ENCODE data around the gene AK2.

Gene AK2

GRCh38 chr1:33005117-33005837 is 31.4 kb downstream of the AK2 start:
- no peaks in the 10 kb centered on the region for H3K9me3 ChIP-seq (ENCODE audit: control insufficient read depth, insufficient read depth, low read length)
- no peaks in the 10 kb centered on the region for H3K9me2 ChIP-seq (replicated peaks; ENCODE audit: control insufficient read depth, low read length)
- H3K27ac ChIP-seq (ENCODE audit: low read depth, low read length) = no peak overlapping the region
- no peak overlapping the region for H3K4me2 ChIP-seq (ENCODE audit: low read length)
- no peak for TF ChIP-seq EZH2phosphoT487 (IDR thresholded peaks at IDR 0.05; ENCODE audit: borderline replicate concordance, low read length)
- TF ChIP-seq CTCF (IDR thresholded peaks at IDR 0.05; ENCODE audit: low read depth, low read length, poor library complexity, severe bottlenecking) = no peak
- H4K20me1 ChIP-seq (ENCODE audit: control insufficient read depth, insufficient read depth, low read depth, low read length) = no peaks in the 10 kb centered on the region
- no peaks in the 10 kb centered on the region for H3K27me3 ChIP-seq (ENCODE audit: control insufficient read depth, low read length)
- H3K36me3 ChIP-seq (ENCODE audit: control insufficient read depth, low read length) = peaks cover 44% of the 10 kb centered on the region
- no peak overlapping the region for H3K4me3 ChIP-seq (ENCODE audit: low read length)
- no peaks in the 10 kb centered on the region for H3K4me1 ChIP-seq (ENCODE audit: control insufficient read depth, low read length)
- H3K79me2 ChIP-seq (ENCODE audit: control insufficient read depth, low read length) = no peaks in the 10 kb centered on the region
- H3F3A ChIP-seq (ENCODE audit: control insufficient read depth, insufficient read depth) = peaks cover 12% of the 10 kb centered on the region

GRCh38 chr1:33004613-33005012 is 32.1 kb downstream of the AK2 start:
- H3F3A ChIP-seq (ENCODE audit: control insufficient read depth, insufficient read depth) = peaks cover 12% of the 10 kb centered on the region
- H4K20me1 ChIP-seq (ENCODE audit: control insufficient read depth, insufficient read depth, low read depth, low read length) = no peaks in the 10 kb centered on the region
- no peak overlapping the region for H3K4me2 ChIP-seq (ENCODE audit: low read length)
- peaks cover 39% of the 10 kb centered on the region for H3K36me3 ChIP-seq (ENCODE audit: control insufficient read depth, low read length)
- H3K27ac ChIP-seq (ENCODE audit: low read depth, low read length) = no peak overlapping the region
- H3K9me3 ChIP-seq (ENCODE audit: control insufficient read depth, insufficient read depth, low read length) = no peaks in the 10 kb centered on the region
- no peak overlapping the region for H3K4me3 ChIP-seq (ENCODE audit: low read length)
- H3K9me2 ChIP-seq (replicated peaks; ENCODE audit: control insufficient read depth, low read length) = no peaks in the 10 kb centered on the region
- TF ChIP-seq EZH2phosphoT487 (IDR thresholded peaks at IDR 0.05; ENCODE audit: borderline replicate concordance, low read length) (no peak), CTCF (IDR thresholded peaks at IDR 0.05; ENCODE audit: low read depth, low read length, poor library complexity, severe bottlenecking) (no peak)
- no peaks in the 10 kb centered on the region for H3K79me2 ChIP-seq (ENCODE audit: control insufficient read depth, low read length)
- no peaks in the 10 kb centered on the region for H3K4me1 ChIP-seq (ENCODE audit: control insufficient read depth, low read length)
- no peaks in the 10 kb centered on the region for H3K27me3 ChIP-seq (ENCODE audit: control insufficient read depth, low read length)

GRCh38 chr1:33003657-33004056 is 33.0 kb downstream of the AK2 start:
- H3K9me3 ChIP-seq (ENCODE audit: control insufficient read depth, insufficient read depth, low read length) = no peaks in the 10 kb centered on the region
- H3K4me2 ChIP-seq (ENCODE audit: low read length) = no peak overlapping the region
- H3K4me1 ChIP-seq (ENCODE audit: control insufficient read depth, low read length) = no peaks in the 10 kb centered on the region
- H3K27me3 ChIP-seq (ENCODE audit: control insufficient read depth, low read length) = no peaks in the 10 kb centered on the region
- H3K36me3 ChIP-seq (ENCODE audit: control insufficient read depth, low read length) = peaks cover 30% of the 10 kb centered on the region
- H3K9me2 ChIP-seq (replicated peaks; ENCODE audit: control insufficient read depth, low read length) = no peaks in the 10 kb centered on the region
- no peak overlapping the region for H3K4me3 ChIP-seq (ENCODE audit: low read length)
- H3K27ac ChIP-seq (ENCODE audit: low read depth, low read length) = no peak overlapping the region
- no peak for TF ChIP-seq CTCF (IDR thresholded peaks at IDR 0.05; ENCODE audit: low read depth, low read length, poor library complexity, severe bottlenecking)
- H3K79me2 ChIP-seq (ENCODE audit: control insufficient read depth, low read length) = no peaks in the 10 kb centered on the region
- peaks cover 12% of the 10 kb centered on the region for H3F3A ChIP-seq (ENCODE audit: control insufficient read depth, insufficient read depth)
- H4K20me1 ChIP-seq (ENCODE audit: control insufficient read depth, insufficient read depth, low read depth, low read length) = no peaks in the 10 kb centered on the region
